Upper lobe of left lung (tissue), 4 donors: Measurements from ENCODE around the gene DGAT2L6.

Source experiments
- CTCF ChIP-seq, 6 experiments: fragments of 450-650 bp in 4 of 6; fragments of 200-600 bp in 2 of 6; sonication (generic) in 2 of 6; IDR thresholded peaks; one replicate each; pipeline ENCODE4 v1.5.1; 2016 to 2019; ENCODE audit warnings: antibody characterized with exemption in 6 of 6
- EP300 ChIP-seq, 4 donors: sonication (generic); formaldehyde crosslinking; IDR thresholded peaks; one replicate each; pipeline ENCODE4 v1.5.1; 2017; ENCODE audit warnings: antibody characterized with exemption in 4 of 4, control low read depth in 2 of 4
- POLR2A ChIP-seq, 4 donors: fragments of 450-650 bp; IDR thresholded peaks; one replicate each; pipeline ENCODE4 v1.5.1; 2016 to 2017; ENCODE audit warnings: antibody characterized with exemption in 4 of 4, mild to moderate bottlenecking in 2 of 4

- TF ChIP-seq CTCF (IDR thresholded peaks at IDR 0.05) = no peak
- no peak for TF ChIP-seq EP300 (IDR thresholded peaks at IDR 0.05)
- TF ChIP-seq POLR2A (IDR thresholded peaks at IDR 0.05) = no peak
These were observed 77.6 kb downstream of the DGAT2L6 start for GRCh38 chrX:70254909-70255308.
